A549 (cell line): Measurements from ENCODE around the gene ZFPM1. TPM values are rescaled to one million over a fixed set of nuclear protein-coding genes. Genes with fewer than 3 reads are reported as not detected.

Experiments
- ATAC-seq, 2 experiments: fragments of 200-7000 bp in 1 of 2; fragments of >200 bp in 1 of 2; cut with Nextera tagmentation in 1 of 2; cut with Tn5 transposase in 1 of 2; 3 replicates each; pipeline versions ENCODE4 v1.8.0 to v1.9.1; 2018 to 2020; ENCODE audit warnings: mild to moderate bottlenecking in 1 of 2, moderate library complexity in 1 of 2
- CTCF ChIA-PET: fragments of 300-600 bp; sonication (Branson Sonifier 250); formaldehyde crosslinking; extraction: SDS; loops from one replicate; lab custom pipeline; 2021; ENCODE audit warnings: antibody characterized with exemption, inconsistent platforms; lab: Yijun Ruan, JAX
- POLR2A ChIA-PET: fragments of 350-600 bp; formaldehyde crosslinking; extraction: SDS; loops from one replicate; lab custom pipeline; 2021; ENCODE audit warnings: antibody characterized with exemption, inconsistent platforms; lab: Yijun Ruan, JAX
- DNase-seq, 2 experiments: peaks; one replicate each; pipeline versions ENCODE4 v3.0.0 to v3.0.0-alpha.2; 2011 to 2016; ENCODE audit warnings: low read depth in 1 of 2, low spot score in 1 of 2
- FAIRE-seq: peaks from 2 replicates; lab custom pipeline; 2011; peaks lifted over from hg19 to GRCh38; lab: Jason Lieb, UNC
- H3K27ac ChIP-seq, 2 experiments: fragments of >200 bp; sonication (Bioruptor Twin); formaldehyde crosslinking; 3 replicates each; pipeline ENCODE4 v1.5.1; 2016 to 2017
- H3K4me1 ChIP-seq: fragments of >200 bp; sonication (Bioruptor Twin); formaldehyde crosslinking; 3 replicates; pipeline ENCODE4 v1.6.1; 2016
- H3K4me2 ChIP-seq: fragments of >200 bp; sonication (Bioruptor Twin); formaldehyde crosslinking; 3 replicates; pipeline ENCODE4 v1.6.1; 2016
- H3K4me3 ChIP-seq: fragments of >200 bp; sonication (Bioruptor Twin); formaldehyde crosslinking; 3 replicates; pipeline ENCODE4 v1.5.1; 2016
- H3K9me3 ChIP-seq: fragments of >200 bp; sonication (Bioruptor Twin); formaldehyde crosslinking; 3 replicates; pipeline ENCODE4 v1.6.1; 2016
- ATOH8 ChIP-seq: fragments of 250-450 bp; sonication (Bioruptor Pico); IDR thresholded peaks from 2 replicates; pipeline ENCODE4 v1.5.0; 2020; ENCODE audit warnings: low read depth, mild to moderate bottlenecking, moderate library complexity
- CBX2 ChIP-seq: fragments of 200-600 bp; sonication (generic); IDR thresholded peaks from 2 replicates; pipeline ENCODE4 v1.6.1; 2016; ENCODE audit warnings: low read depth, mild to moderate bottlenecking, borderline replicate concordance
- CBX8 ChIP-seq: fragments of 200-600 bp; sonication (generic); IDR thresholded peaks from 2 replicates; pipeline ENCODE4 v1.6.1; 2016
- CTCF ChIP-seq: fragments of >200 bp; sonication (Bioruptor Twin); formaldehyde crosslinking; IDR thresholded peaks from 3 replicates; pipeline ENCODE4 v1.5.1; 2016
- EHF ChIP-seq: fragments of 250-450 bp; sonication (Bioruptor Pico); IDR thresholded peaks from 2 replicates; pipeline ENCODE4 v1.5.0; 2020; ENCODE audit warnings: mild to moderate bottlenecking
- EHMT2 ChIP-seq: fragments of 200-600 bp; sonication (generic); IDR thresholded peaks from 2 replicates; pipeline ENCODE4 v1.6.1; 2016; ENCODE audit warnings: antibody characterized with exemption, low read depth, mild to moderate bottlenecking, moderate library complexity
- FOSL2 ChIP-seq, 2 experiments: fragments of 450-650 bp in 1 of 2; fragments of >200 bp in 1 of 2; sonication (Bioruptor Twin) in 1 of 2; formaldehyde crosslinking; IDR thresholded peaks; 2 replicates each; pipeline versions ENCODE4 v1.5.0 to v1.6.1; 2016 to 2020; ENCODE audit warnings: mild to moderate bottlenecking in 1 of 2, moderate library complexity in 1 of 2
- FOXS1 ChIP-seq: fragments of 250-450 bp; sonication (Bioruptor Pico); IDR thresholded peaks from 2 replicates; pipeline ENCODE4 v1.5.0; 2020; ENCODE audit warnings: mild to moderate bottlenecking, moderate library complexity
- HES2 ChIP-seq: fragments of >200 bp; sonication (Bioruptor Twin); formaldehyde crosslinking; IDR thresholded peaks from 2 replicates; pipeline ENCODE4 v1.6.1; 2016
- HEYL ChIP-seq: fragments of 250-450 bp; sonication (Bioruptor Pico); IDR thresholded peaks from 2 replicates; pipeline ENCODE4 v1.8.0; 2021; ENCODE audit warnings: mild to moderate bottlenecking, moderate library complexity
- HMGXB4 ChIP-seq: fragments of 250-450 bp; sonication (Bioruptor Pico); IDR thresholded peaks from 2 replicates; pipeline ENCODE4 v1.5.0; 2021; ENCODE audit warnings: mild to moderate bottlenecking, moderate library complexity, borderline replicate concordance
- HOXB5 ChIP-seq: fragments of 250-450 bp; sonication (Bioruptor Pico); IDR thresholded peaks from 2 replicates; pipeline ENCODE4 v1.5.0; 2020; ENCODE audit warnings: mild to moderate bottlenecking, moderate library complexity
- JUN ChIP-seq, 2 experiments: fragments of >200 bp; sonication (Bioruptor Twin); formaldehyde crosslinking; IDR thresholded peaks; 2 replicates in 1 of 2; 3 replicates in 1 of 2; pipeline ENCODE4 v1.6.1; 2016 to 2017
- JUNB ChIP-seq: fragments of >200 bp; sonication (Bioruptor Twin); formaldehyde crosslinking; IDR thresholded peaks from 2 replicates; pipeline ENCODE4 v1.6.1; 2016
- KDM5A ChIP-seq: fragments of 200-600 bp; sonication (generic); IDR thresholded peaks from 2 replicates; pipeline ENCODE4 v1.6.1; 2016; ENCODE audit warnings: antibody characterized with exemption, mild to moderate bottlenecking
- MAZ ChIP-seq: fragments of 150-350 bp; IDR thresholded peaks from 2 replicates; pipeline ENCODE4 v1.6.1; 2014; ENCODE audit warnings: antibody characterized with exemption, low read depth, low read length, borderline replicate concordance
- NR3C1 ChIP-seq: fragments of >200 bp; sonication (Bioruptor Twin); formaldehyde crosslinking; IDR thresholded peaks from 3 replicates; pipeline ENCODE4 v1.6.1; 2017
- PHF8 ChIP-seq: fragments of 200-600 bp; sonication (generic); IDR thresholded peaks from 2 replicates; pipeline ENCODE4 v1.6.1; 2016; ENCODE audit warnings: low read depth, mild to moderate bottlenecking, antibody characterized with exemption, moderate library complexity, borderline replicate concordance
- POLR2A ChIP-seq: IDR thresholded peaks from 2 replicates; pipeline ENCODE4 v1.6.1; 2012; ENCODE audit warnings: mild to moderate bottlenecking, low read length
- RAD21 ChIP-seq, 2 experiments: fragments of >200 bp in 1 of 2; sonication (Bioruptor Twin) in 1 of 2; formaldehyde crosslinking in 1 of 2; IDR thresholded peaks in 1 of 2; conservative IDR thresholded peaks in 1 of 2; 2 replicates in 1 of 2; 3 replicates in 1 of 2; pipeline ENCODE4 v1.6.1; 2012 to 2018; ENCODE audit warnings: inconsistent platforms in 1 of 2
- REST ChIP-seq: fragments of 200-600 bp; sonication (generic); IDR thresholded peaks from 2 replicates; pipeline ENCODE4 v1.6.1; 2016; ENCODE audit warnings: antibody characterized with exemption, mild to moderate bottlenecking, moderate library complexity
- RFX5 ChIP-seq: fragments of 450-650 bp; IDR thresholded peaks from 2 replicates; pipeline ENCODE4 v1.7.1; 2014; ENCODE audit warnings: antibody characterized with exemption, mild to moderate bottlenecking, moderate library complexity
- SMC3 ChIP-seq: fragments of >200 bp; sonication (Bioruptor Twin); formaldehyde crosslinking; IDR thresholded peaks from 3 replicates; pipeline ENCODE4 v1.6.1; 2018; ENCODE audit warnings: inconsistent platforms
- ZC3H11A ChIP-seq: fragments of 450-650 bp; IDR thresholded peaks from 2 replicates; pipeline ENCODE4 v1.6.1; 2014; ENCODE audit warnings: antibody characterized with exemption, mild to moderate bottlenecking
- ZFP36 ChIP-seq: fragments of 450-650 bp; IDR thresholded peaks from 2 replicates; pipeline ENCODE4 v1.6.1; 2014; ENCODE audit warnings: borderline replicate concordance; ENCODE audit not compliant: partially characterized antibody
- ZNF302 ChIP-seq: fragments of 250-450 bp; sonication (Bioruptor Pico); IDR thresholded peaks from 2 replicates; pipeline ENCODE4 v1.9.0; 2021; ENCODE audit warnings: inconsistent platforms, mild to moderate bottlenecking, moderate library complexity
- ZSCAN20 ChIP-seq: fragments of 250-450 bp; sonication (Bioruptor Pico); IDR thresholded peaks from 2 replicates; pipeline ENCODE4 v1.8.0; 2022; ENCODE audit warnings: mild to moderate bottlenecking, moderate library complexity
- WGBS: methylation state at CpG from one replicate; pipeline ENCODE4 v1.1.6; 2017; ENCODE audit errors: missing lambda C conversion rate; 5-methylcytosine and 5-hydroxymethylcytosine counted together
- polyA plus RNA-seq, 4 experiments: library from polyadenylated mRNA; depleted of rRNA in 3 of 4; stranded (reverse); fragments of >200 nt; fragmentation: RNase III in 1 of 4; extraction: RNeasy Plus Mini Kit Qiagen cat#74134 plus additional on column Dnase treatment in 1 of 4; gene quantifications; 2 replicates in 3 of 4; 3 replicates in 1 of 4; pipeline ENCODE4 v1.2.3, GENCODE V29; 2011 to 2017

The ZFPM1 gene
- polyA plus RNA-seq, 2 of the 4 experiments (the other 2 are of a cell fraction), result 0.36 to 2.5 TPM

GRCh38 chr16:88519240-88519639 lies 66.2 kb downstream of the ZFPM1 start:
- H3K4me3 ChIP-seq, result no peak overlapping the region
- ATAC-seq (no peak), FAIRE-seq (no peak)
- POLR2A ChIA-PET, result no interaction called here
- TF ChIP-seq JUNB, result no peak
- no peak for TF ChIP-seq ZSCAN20
- TF ChIP-seq HES2, result no peak
- TF ChIP-seq ATOH8 (CRISPR knock-in tag), result no peak
- no peak for TF ChIP-seq CBX8
- TF ChIP-seq FOXS1 (CRISPR knock-in tag), result no peak
- no peak for TF ChIP-seq KDM5A
- no peak for TF ChIP-seq NR3C1
- TF ChIP-seq CBX2, result no peak
- no peak for TF ChIP-seq EHF (CRISPR knock-in tag)
- TF ChIP-seq ZNF302 (CRISPR knock-in tag), result no peak
- no peak for TF ChIP-seq ZFP36
- no peak for TF ChIP-seq POLR2A
- no peak for TF ChIP-seq HOXB5
- no peak for TF ChIP-seq SMC3
- no peak for TF ChIP-seq FOSL2 (IDR thresholded peaks at IDR 0.05)
- no peak for TF ChIP-seq FOSL2 (CRISPR knock-in tag; IDR thresholded peaks at IDR 0.05)
- TF ChIP-seq, all 56 proteins: peak for 0
- no peak overlapping the region for H3K4me2 ChIP-seq
- CTCF ChIA-PET, result no interaction called here
- no peaks in the 10 kb centered on the region for H3K4me1 ChIP-seq
- no peak for DNase-seq
- H3K9me3 ChIP-seq, result no peaks in the 10 kb centered on the region
- no peak overlapping the region for H3K27ac ChIP-seq

- FAIRE-seq, result no peak
- Histone ChIP-seq H3K27ac (no peak overlapping the region), H3K9me3 (no peaks in the 10 kb centered on the region), H3K4me1 (no peaks in the 10 kb centered on the region), H3K4me2 (no peak overlapping the region), H3K4me3 (no peak overlapping the region)
- no peak for ATAC-seq
- 80% methylated on average over 3 of the region's 3 CpGs for WGBS
- DNase-seq, result no peak
- POLR2A ChIA-PET, result no interaction called here
- CTCF ChIA-PET, result no interaction called here
- TF ChIP-seq ZSCAN20 (no peak), RFX5 (no peak), ZC3H11A (no peak), EHMT2 (no peak), PHF8 (no peak), HMGXB4 (CRISPR knock-in tag) (no peak)
- TF ChIP-seq, all 56 proteins: peak for 0
Measured at GRCh38 chr16:88519938-88520653, 67.0 kb downstream of the ZFPM1 start.

- DNase-seq (no peak), FAIRE-seq (no peak), ATAC-seq (0 out of 6 replicates have a peak, but pooled peaks of 1 of the 2 experiments have one; percentile 9)
- no peak overlapping the region for H3K4me3 ChIP-seq
- WGBS, result 86% methylated on average over 8 of the region's 9 CpGs
- H3K4me2 ChIP-seq, result no peak overlapping the region
- ChIA-PET CTCF (no interaction called here), POLR2A (no interaction called here)
- no peaks in the 10 kb centered on the region for H3K4me1 ChIP-seq
- H3K9me3 ChIP-seq, result no peaks in the 10 kb centered on the region
- no peak overlapping the region for H3K27ac ChIP-seq
- TF ChIP-seq CTCF, result no peak
- TF ChIP-seq EHMT2, result no peak
- TF ChIP-seq MAZ, result no peak
- TF ChIP-seq JUN (IDR thresholded peaks at IDR 0.05), result no peak
- TF ChIP-seq REST, result no peak
- TF ChIP-seq RAD21 (conservative IDR thresholded peaks at IDR 0.05 in 1 of 2, IDR thresholded peaks at IDR 0.05 in 1 of 2), result no peak
- no peak for TF ChIP-seq HEYL
- no peak for TF ChIP-seq NR3C1
Measured at GRCh38 chr16:88521674-88522073, 68.6 kb downstream of the ZFPM1 start.
